Measurements from ENCODE around the gene CYB561A3. TPM values are rescaled to one million over a fixed set of nuclear protein-coding genes. Genes with fewer than 3 reads are reported as not detected.
A peak's percentile ranks its signal among the peaks of the same experiment; 100 is the strongest.

Gene CYB561A3
- total RNA-seq, 1 experiment from 2014 or later: 51.4 TPM

- Histone ChIP-seq H3K27ac (no peak overlapping the region), H3K9me3 (replicated peaks) (no peaks in the 10 kb centered on the region), H3K36me3 (peaks cover 34% of the 10 kb centered on the region), H3K4me3 (no peak overlapping the region), H3K27me3 (replicated peaks) (no peaks in the 10 kb centered on the region), H3K4me1 (replicated peaks) (peaks cover 34% of the 10 kb centered on the region)
- DNase-seq (ENCODE audit: low read depth in 1 of 2, low spot score in 2 of 2): no peak
Measured at GRCh38 chr11:61345954-61346843, 15.5 kb downstream of the CYB561A3 start.

- Histone ChIP-seq H3K4me1 (replicated peaks) (peaks cover 39% of the 10 kb centered on the region), H3K27ac (no peak overlapping the region), H3K36me3 (peaks cover 25% of the 10 kb centered on the region), H3K9me3 (replicated peaks) (no peaks in the 10 kb centered on the region), H3K4me3 (no peak overlapping the region), H3K27me3 (replicated peaks) (no peaks in the 10 kb centered on the region)
- DNase-seq (ENCODE audit: low read depth in 1 of 2, low spot score in 2 of 2): no peak
Measured at GRCh38 chr11:61345170-61345610, 16.5 kb downstream of the CYB561A3 start.

DNA sequence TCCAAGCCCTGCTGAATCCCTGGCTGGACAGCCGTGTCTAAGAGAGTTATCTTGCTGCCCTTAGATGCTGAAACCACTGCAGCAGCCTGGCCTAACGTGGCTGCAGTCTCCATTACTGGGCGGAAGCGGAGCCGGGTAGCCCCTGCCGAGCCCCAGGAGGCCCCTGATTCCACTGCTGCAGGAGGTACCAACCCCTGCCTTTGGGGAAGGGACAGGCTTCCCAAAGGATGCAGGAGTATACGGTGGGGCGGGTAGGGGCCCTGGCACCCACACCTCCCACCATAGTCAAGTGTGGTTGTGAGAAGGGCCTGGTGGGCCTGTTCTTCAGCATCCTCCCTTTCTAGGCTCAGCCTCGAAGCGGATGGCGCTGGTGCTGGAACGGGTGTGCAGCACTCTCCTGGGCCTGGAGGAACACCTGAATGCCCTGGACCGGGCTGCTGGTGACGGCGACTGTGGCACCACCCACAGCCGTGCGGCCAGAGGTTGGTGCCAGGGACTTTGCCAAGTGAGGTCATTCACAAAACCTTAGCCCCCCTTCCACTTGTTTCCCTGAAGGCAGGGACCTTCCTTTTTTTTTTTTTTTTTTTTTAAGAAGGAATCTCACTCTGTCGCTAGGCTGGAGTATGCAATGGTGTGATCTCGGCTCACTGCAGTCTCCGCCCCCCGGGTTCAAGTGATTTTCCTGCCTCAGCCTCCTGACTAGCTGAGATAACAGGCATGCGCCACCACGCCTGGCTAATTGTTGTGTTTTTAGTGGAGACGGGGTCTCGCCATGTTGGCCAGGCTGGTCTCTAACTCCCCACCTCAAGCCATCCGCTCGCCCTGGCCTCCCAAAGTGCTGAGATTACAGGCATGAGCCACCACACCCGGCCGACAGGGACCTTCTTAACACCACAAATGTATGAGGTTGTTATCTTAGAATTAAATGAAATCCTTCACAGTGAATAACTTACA is 17.6 kb downstream of the CYB561A3 start:
- no peak for DNase-seq (ENCODE audit: low read depth in 1 of 2, low spot score in 2 of 2)
- Histone ChIP-seq H3K9me3 (replicated peaks) (no peaks in the 10 kb centered on the region), H3K27ac (no peak overlapping the region; the same call in 1 of the 2 replicates), H3K36me3 (peaks cover 16% of the 10 kb centered on the region), H3K4me1 (replicated peaks) (peaks cover 39% of the 10 kb centered on the region), H3K27me3 (replicated peaks) (no peaks in the 10 kb centered on the region), H3K4me3 (no peak overlapping the region)

DNA sequence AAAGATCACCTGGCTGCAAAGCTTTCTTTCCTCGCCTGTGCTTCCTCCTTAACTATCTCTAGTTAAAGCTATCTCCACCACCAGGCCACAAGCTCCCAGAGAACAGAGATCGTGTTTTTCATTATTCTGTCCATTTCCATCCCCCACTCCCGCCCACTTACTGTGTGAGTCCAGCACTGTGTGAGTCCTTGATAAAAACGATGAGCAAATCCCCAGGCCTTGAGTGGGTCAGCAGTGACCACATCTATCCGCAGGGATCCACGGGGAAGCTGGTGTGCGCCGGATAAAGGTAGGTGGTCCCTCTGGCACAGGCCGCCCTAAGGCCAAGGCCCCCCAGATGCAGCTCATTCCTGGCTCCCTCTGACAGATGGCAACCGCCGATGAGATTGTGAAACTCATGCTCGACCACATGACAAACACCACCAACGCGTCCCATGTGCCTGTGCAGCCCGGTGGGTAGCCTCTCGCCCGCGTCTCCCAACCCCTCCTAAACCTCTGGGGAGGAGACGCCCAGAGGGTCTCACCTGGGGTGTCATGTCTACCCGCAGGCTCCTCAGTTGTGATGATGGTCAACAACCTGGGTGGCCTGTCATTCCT is 19.4 kb downstream of the CYB561A3 start:
- peak; percentile 89 to 90 for DNase-seq (ENCODE audit: low read depth in 1 of 2, low spot score in 2 of 2)
- H3K27ac ChIP-seq: peak overlapping the region; percentile 45
- no peaks in the 10 kb centered on the region; the same call in 1 of the 2 replicates for H3K36me3 ChIP-seq
- H3K9me3 ChIP-seq (replicated peaks): no peaks in the 10 kb centered on the region
- H3K4me1 ChIP-seq (replicated peaks): peaks cover 39% of the 10 kb centered on the region
- 0 out of 2 replicates have a peak overlapping the region, but pooled peaks have one; percentile 2 for H3K4me3 ChIP-seq
- no peaks in the 10 kb centered on the region for H3K27me3 ChIP-seq (replicated peaks)

DNA sequence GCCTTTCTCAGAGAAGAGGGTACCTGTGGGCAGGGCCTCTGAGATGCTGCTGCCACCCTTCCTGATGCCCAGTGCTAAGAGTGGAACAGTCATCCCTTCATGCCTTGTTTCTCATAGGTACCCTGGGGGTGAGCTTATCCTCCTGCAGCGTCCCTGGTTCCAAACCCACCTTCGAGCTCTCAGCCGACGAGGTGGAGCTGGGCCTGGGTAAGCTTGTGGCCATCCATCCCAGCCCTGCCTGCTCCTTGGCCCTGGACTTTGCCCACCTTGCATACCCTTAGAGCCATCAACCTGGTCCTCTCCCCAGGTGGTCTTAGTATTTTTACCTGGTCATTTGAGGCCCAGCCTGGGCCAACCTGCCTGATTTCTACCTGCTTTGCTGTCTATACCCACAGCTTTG is 20.0 kb downstream of the CYB561A3 start:
- H3K4me1 ChIP-seq (replicated peaks): peaks cover 39% of the 10 kb centered on the region
- H3K9me3 ChIP-seq (replicated peaks): no peaks in the 10 kb centered on the region
- DNase-seq (ENCODE audit: low read depth in 1 of 2, low spot score in 2 of 2): no peak
- H3K27me3 ChIP-seq (replicated peaks): no peaks in the 10 kb centered on the region
- H3K27ac ChIP-seq: peak overlapping the region; percentile 45
- no peak overlapping the region for H3K4me3 ChIP-seq
- H3K36me3 ChIP-seq: no peaks in the 10 kb centered on the region; the same call in 1 of the 2 replicates

GRCh38 chr11:61340979-61341378 is 20.7 kb downstream of the CYB561A3 start:
- Histone ChIP-seq H3K27ac (no peak overlapping the region), H3K4me3 (no peak overlapping the region), H3K36me3 (no peaks in the 10 kb centered on the region; the same call in 1 of the 2 replicates), H3K9me3 (replicated peaks) (no peaks in the 10 kb centered on the region), H3K27me3 (replicated peaks) (no peaks in the 10 kb centered on the region), H3K4me1 (replicated peaks) (peaks cover 47% of the 10 kb centered on the region)
- DNase-seq (ENCODE audit: low read depth in 1 of 2, low spot score in 2 of 2): no peak

DNA sequence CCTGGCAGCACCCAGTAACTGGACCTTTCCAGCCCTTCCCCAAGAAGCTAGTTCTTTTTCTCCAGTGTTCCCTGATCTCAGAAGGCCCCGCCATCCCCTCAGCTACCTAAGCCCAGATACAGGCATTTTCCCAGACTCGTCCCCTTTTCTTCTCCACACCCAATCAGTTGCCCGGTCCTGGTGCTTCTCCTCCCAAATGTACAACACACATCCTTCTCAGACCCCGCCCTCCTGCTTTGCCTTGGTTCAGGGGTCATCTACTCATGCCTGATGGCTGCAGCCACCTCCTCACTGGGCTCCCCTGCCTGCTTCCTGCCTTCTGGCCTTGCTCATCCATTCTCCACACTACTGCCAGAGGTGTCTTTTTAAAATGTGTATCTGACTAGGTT is 22.2 kb downstream of the CYB561A3 start:
- DNase-seq (ENCODE audit: low read depth in 1 of 2, low spot score in 2 of 2): no peak
- H3K36me3 ChIP-seq: no peaks in the 10 kb centered on the region; the same call in 1 of the 2 replicates
- no peaks in the 10 kb centered on the region for H3K27me3 ChIP-seq (replicated peaks)
- H3K27ac ChIP-seq: no peak overlapping the region
- H3K4me1 ChIP-seq (replicated peaks): peaks cover 41% of the 10 kb centered on the region
- no peaks in the 10 kb centered on the region for H3K9me3 ChIP-seq (replicated peaks)
- H3K4me3 ChIP-seq: no peak overlapping the region

DNA sequence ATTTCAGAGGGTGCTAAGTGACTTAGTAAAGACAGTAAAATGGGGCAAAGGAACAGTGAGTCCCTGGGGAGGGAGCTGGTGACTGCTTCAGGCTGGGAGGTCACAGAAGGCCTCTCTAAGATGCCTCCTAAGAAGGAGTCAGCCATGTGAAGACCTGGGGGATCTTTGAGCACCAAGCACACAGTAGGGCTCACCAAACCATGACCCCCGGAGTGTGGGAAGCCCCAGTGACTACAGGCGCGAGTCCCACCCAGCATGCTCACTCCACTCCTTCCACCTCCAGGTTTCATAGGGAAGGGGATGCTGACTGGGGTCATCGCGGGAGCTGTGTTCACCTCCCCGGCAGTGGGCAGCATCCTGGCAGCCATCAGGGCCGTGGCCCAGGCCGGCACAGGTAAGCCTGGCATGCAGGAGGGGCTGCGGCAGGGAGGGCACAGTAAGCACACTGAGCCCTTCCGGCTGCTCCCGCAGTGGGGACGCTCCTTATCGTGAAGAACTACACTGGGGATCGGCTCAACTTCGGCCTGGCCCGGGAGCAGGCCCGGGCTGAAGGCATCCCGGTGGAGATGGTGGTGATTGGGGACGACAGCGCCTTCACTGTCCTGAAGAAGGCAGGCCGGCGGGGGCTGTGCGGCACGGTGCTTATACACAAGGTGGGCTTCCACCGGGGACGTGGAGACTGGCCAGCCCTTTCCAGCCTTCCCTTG is 22.7 kb downstream of the CYB561A3 start:
- no peak for DNase-seq (ENCODE audit: low read depth in 1 of 2, low spot score in 2 of 2)
- Histone ChIP-seq H3K9me3 (replicated peaks) (no peaks in the 10 kb centered on the region), H3K4me3 (no peak overlapping the region), H3K4me1 (replicated peaks) (peaks cover 43% of the 10 kb centered on the region), H3K27ac (no peak overlapping the region), H3K27me3 (replicated peaks) (no peaks in the 10 kb centered on the region), H3K36me3 (no peaks in the 10 kb centered on the region; the same call in 1 of the 2 replicates)

GRCh38 chr11:61337706-61338470 is 23.8 kb downstream of the CYB561A3 start:
- Histone ChIP-seq H3K4me3 (no peak overlapping the region), H3K4me1 (replicated peaks) (peaks cover 39% of the 10 kb centered on the region)

GRCh38 chr11:61336171-61336935 is 25.3 kb downstream of the CYB561A3 start:
- no peak overlapping the region for H3K27ac ChIP-seq
- no peaks in the 10 kb centered on the region for H3K9me3 ChIP-seq (replicated peaks)
- H3K4me3 ChIP-seq: no peak overlapping the region
- H3K4me1 ChIP-seq (replicated peaks): peaks cover 32% of the 10 kb centered on the region
- peaks cover 12% of the 10 kb centered on the region for H3K36me3 ChIP-seq
- DNase-seq (ENCODE audit: low read depth in 1 of 2, low spot score in 2 of 2): peak; percentile 78 to 84
- H3K27me3 ChIP-seq (replicated peaks): no peaks in the 10 kb centered on the region

More at GRCh38 chr11:61337706-61338470, 23.8 kb downstream of the CYB561A3 start:
- no peak overlapping the region for H3K27ac ChIP-seq
- H3K9me3 ChIP-seq (replicated peaks): no peaks in the 10 kb centered on the region
- H3K36me3 ChIP-seq: peaks cover under 1% of the 10 kb centered on the region; the same call in 1 of the 2 replicates
- DNase-seq (ENCODE audit: low read depth in 1 of 2, low spot score in 2 of 2): no peak
- no peaks in the 10 kb centered on the region for H3K27me3 ChIP-seq (replicated peaks)

DNA sequence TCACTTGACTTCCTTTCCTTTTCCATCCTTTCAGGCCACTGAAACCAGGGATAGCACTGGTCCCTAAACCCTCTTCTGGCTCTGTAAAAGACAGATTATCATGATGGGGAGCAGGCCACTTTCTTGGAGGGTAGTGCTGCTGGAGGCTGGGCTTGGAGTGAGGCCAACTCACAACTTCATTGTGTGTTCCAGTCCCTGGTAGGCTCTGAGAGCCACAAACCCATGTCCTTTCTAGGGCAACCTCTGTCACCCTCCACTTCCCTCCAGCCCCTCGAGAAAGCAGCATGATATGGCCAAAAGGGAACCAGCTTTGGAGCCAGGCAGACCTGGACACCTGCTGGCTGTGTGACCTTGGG is 26.3 kb downstream of the CYB561A3 start:
- H3K4me3 ChIP-seq: no peak overlapping the region
- no peak overlapping the region for H3K27ac ChIP-seq
- peaks cover 25% of the 10 kb centered on the region for H3K4me1 ChIP-seq (replicated peaks)
- no peak for DNase-seq (ENCODE audit: low read depth in 1 of 2, low spot score in 2 of 2)
- no peaks in the 10 kb centered on the region for H3K27me3 ChIP-seq (replicated peaks)
- H3K9me3 ChIP-seq (replicated peaks): no peaks in the 10 kb centered on the region
- peaks cover 19% of the 10 kb centered on the region for H3K36me3 ChIP-seq
